Pons (tissue), 1 donor: ENCODE measurements around the gene USP40.

Experiments used
- DNase-seq: peaks from one replicate; pipeline ENCODE4 v3.0.0-alpha.2; 2016; ENCODE audit warnings: low spot score

The USP40 gene

DNA sequence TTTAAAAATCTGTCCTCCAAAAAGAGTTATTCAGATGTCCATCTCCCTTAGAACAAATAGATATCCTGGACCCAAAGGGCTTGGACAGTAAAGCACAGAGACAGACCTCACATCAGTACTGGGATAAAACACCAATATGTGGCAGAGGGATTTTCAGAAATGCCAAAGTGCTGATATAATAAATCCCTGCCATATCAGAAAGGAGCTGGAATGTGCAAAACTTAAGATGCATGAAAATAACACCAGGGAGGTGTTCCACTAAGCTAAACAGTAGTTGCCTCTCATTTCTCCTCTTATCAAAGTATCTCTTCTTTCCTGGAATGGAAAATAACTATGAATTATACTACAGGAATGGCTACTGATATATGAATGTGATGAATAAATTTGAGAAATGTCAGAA is 13.2 kb downstream of the USP40 start:
- DNase-seq: no peak

DNA sequence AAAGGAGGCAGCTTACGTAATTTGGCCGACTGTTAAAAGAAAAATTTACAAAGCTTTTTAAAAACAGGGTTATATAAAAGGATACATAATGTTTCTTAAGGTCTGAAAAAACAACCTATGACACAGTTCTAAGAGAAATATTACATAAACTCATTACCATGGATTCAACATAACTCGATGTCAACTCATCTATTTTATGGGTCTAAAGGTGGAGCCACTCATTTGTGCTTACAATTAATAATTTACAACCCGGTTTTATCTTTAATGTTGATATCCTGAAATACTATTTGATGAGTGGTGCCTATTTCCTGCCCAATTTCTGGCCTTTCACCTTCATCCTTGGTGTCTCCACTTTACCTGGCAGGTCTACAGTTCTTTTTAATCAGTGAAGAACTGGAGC is 15.1 kb downstream of the USP40 start:
- DNase-seq: no peak

DNA sequence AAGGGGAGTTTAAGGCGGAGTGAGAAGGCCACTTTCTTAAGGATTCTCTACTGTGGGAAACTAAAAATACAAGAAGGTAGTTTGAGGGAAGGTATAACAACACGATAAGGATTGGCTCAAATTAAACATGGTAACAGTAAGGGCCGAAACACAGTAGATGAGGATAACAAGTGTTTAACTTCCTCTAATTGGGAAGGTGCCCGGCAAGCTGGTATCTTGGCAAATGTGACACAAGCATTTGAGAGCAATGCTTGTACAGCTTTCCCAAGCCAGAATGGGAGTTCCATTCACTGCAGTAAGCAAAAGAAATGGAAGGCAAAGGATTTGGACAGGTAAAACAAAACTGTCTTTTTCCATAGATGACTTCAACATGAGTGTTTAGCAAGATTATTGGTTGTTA is 19.8 kb downstream of the USP40 start:
- DNase-seq: peak; percentile 5

DNA sequence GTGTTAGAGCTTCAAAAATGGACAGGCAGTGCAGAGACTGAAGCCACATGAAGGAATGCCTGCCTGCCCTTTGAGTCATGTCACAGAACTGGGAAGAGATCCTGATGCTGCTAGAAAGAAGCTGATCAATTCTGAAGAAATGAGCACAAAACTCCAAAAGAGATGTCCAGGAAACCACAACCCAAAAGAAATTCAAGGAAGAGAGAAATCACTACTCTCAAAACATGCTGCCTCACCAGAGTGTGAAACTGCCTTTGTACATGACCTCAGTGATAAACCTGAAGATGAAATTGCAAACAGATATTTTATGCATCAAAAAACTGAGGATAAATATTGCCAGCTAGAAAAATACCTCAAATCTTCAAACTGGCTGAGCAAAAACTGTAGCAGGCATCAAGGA is 20.5 kb downstream of the USP40 start:
- DNase-seq: no peak

DNA sequence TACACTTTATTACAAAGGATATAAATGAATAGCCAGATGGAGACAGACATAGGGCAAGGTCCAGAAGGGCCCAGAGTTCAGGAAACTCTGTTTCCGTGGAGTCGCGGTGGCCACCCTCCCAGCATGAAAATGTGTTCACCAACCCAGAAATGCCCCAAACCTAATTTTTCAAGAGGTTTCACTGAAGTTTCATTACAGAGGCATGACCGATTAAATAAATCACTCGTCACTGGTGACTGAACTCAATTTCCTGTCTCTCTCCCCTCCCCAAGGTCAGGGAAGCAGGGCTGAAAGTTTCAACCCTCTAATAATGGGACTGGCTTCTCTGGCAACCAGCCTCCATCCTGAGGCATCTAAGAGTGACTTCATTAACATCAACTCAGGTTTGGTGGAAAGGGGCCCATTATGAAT is 22.4 kb downstream of the USP40 start:
- DNase-seq: no peak

DNA sequence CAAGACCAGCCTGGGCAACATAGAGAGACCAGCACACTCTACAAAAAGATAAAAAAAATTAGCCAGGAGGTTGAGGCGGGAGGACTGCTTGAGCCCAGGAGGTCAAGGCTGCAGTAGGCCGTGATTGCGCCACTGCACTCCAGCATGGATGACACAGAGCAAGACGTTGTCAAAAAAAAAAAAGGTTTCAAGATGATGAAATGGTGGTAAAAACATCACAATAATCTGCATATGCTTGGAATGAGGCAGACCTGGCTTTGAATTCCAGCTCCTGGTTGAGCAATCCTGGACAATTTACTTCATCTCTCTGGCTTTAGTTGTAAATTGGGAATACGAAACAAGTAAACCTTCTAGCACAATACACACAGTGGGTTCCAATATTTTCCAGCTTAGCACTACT is 24.1 kb downstream of the USP40 start:
- no peak for DNase-seq

DNA sequence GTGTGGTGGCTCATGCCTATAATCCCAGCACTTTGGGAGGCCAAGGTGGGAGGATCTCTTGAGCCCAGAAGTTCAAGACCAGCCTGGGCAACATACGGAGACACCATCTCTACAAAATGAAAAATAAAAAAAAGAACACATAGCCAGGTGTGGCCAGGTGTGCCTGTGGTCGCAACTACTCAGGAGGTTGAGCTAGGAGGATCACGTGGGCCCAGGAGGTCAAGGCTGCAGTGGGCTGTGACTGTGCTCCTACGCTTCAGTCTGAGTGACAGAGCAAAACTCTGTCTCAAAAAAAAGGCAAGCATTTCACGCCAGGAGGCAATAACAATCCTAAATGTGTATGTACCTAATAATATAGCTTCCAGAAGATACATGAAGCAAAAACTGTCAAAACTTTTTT is 27.8 kb downstream of the USP40 start:
- no peak for DNase-seq

DNA sequence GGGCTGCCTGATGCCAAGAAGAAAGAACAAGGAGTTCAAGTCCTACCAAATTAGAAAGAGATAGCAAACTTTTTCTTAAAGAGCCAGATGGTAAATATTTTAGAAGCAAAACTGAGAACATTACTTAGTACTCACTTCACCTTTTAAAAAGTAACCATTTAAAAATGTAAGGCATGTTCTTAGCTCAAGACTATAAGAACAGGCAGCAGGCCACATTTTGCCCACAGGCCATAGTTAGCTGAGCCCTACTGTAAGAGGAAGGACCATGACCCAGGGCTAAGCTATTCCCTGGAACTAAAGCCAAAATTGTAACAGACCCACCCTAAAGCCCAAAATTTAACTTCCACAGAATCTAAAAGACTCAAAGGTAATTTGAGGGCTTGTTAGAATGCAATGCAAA is 31.3 kb downstream of the USP40 start:
- no peak for DNase-seq

DNA sequence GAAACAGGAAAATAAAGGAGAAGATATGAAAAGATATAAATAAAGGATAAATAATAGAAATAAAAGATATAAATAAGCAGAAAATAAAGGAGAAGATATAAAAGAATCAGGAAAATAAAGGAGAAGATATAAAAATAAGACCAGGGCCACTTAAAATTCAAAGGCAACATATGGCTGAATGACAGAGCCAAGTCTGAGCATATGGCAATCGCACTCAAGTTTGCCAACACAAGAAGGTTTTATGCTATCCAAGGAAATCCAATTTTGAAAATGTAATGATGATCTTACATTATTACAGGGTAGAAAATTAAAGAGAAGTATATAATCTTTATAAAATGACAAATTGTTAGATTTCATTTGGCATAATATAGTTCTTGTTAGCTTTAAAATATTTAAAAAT is 33.6 kb downstream of the USP40 start:
- DNase-seq: no peak

DNA sequence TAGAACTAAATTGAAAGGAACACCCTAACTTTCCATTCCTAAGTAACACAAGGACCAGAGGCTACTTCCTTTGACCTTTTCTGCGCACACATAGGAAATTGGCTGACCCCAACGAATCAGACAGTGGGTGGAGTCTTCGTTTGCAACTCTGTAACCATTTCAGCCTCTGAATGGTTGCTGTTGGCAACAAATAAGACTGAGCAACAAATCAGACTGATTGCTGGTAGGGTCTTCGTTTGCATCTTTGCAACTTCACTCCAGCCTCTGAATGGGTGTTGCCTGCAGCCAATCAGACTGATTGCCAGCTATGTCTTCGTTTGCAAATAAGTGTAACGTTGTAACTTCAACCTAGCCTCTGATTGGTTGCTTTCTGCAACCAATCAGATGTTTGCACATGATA is 34.6 kb downstream of the USP40 start:
- DNase-seq: no peak

DNA sequence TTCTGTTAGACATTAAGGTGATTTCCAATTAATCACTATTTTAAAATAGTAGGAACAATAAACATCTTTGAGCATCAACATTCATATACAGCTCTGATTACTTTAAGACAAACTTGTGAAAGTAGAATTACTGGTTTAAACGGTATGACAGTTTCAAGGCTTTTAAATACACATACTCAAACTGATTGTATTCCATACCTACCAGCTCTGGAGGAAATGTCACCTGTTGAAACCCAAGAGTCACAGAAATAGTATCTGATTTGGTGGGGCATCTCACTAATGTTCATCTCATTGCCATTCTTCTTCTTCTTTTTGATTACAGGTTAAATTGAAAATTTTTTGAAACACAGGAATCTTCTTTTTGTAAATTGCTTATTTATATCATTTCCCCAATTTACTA is 36.2 kb downstream of the USP40 start:
- DNase-seq: no peak

DNA sequence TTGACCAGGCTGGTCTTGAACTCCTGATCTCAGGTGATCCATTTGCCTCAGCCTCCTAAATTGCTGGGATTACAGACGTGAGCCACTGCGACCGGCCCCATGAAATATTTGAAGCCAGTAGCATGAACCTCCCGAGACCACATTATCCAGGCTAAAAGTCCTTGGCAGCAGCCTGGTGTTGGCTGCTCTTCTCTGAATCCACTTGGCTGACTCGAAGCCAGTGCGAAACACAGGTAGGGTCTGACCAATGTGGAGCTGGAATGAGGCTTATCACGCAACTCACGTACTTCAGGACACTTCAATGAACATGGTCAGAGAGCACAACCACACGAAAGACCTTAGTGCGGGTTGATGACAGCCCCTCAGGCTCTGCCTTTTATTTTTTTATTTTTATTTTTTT is 38.4 kb downstream of the USP40 start:
- no peak for DNase-seq

DNA sequence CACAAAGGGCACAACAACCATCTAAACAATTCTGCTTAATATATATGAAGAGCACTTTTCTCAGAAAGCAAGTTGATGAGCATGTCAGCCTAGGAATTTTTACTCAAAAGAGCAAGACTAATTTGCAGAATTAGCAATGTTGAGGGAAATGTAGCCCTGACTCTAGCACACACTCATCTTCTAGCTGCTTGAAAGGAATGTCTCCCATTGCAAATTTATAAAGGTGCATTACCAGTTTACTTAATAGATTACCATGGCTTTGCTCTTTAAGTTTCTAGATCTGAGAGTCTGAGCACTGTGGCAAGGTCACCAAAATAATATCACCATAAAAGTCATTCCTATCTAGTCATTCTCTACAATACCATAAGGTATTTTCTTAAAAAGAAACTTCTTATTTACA is 40.8 kb downstream of the USP40 start:
- DNase-seq: no peak

DNA sequence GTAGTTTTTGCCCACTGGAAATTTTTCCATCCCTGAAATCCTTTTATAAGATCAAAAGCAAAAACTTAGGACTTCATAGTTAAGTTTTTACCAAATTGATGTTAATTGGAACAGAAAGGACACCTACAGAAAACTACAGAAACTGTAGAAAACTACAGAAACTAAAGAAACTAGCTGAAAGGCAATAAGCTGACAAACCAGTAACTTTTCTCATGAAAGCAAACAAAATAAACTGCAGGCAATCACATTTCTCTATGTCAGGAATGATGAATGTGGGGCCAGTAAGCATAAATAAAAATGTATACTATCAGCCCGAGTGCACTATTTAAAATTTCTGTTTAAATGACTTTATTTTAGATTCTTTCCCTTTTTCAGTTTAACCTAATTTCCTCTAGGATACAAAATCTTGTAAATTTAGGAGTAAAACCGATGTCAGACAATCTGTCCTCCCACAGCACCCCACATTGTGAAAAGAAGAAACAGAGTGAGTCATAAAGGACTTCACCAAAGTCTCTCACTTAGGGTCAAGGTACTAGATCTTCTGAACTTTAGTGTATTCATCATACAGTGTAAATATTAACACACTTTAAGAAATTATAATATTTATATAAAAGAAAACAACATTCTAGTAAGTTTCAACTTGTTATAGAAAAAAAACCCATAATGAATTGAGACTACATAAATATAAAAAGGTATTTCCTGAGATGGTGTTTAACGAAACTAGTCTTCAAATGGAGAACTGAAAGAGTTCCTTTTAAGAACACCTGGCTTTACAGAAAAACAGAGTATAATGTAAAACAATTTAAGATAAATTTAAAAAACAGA is 46.6 kb downstream of the USP40 start:
- no peak for DNase-seq

DNA sequence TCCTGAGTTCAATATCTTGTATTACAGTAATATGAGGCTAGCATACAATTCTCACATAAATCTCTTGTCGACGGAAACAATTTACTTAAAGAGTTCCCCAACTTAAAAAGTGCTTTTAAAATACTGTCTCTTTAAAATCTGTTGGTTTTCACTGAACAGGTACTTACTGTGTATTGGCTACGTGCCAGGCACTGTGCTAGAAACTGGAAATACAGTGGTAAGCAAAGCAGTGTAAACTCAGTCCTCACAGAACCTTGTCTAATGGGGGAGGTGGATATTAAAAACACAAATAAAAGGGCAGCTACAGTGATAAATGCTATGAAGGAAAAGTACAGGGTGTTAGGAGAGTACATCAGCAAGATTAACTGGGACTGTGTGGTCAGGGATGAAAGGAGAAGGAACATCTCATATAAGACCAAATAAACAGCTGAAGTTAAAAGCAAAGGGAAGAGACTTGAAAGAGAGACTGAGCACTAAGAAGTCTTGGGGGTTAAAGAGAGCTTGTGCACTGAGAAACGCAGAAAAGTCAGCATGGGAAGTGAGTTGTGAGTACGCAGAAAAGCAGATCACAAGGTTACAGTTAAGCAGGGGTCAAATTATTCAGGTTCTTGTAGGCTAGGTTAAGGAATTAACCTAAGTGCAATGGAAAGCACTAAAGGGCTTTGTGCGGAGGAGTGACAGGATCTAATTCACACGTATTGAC is 52.5 kb downstream of the USP40 start:
- no peak for DNase-seq

DNA sequence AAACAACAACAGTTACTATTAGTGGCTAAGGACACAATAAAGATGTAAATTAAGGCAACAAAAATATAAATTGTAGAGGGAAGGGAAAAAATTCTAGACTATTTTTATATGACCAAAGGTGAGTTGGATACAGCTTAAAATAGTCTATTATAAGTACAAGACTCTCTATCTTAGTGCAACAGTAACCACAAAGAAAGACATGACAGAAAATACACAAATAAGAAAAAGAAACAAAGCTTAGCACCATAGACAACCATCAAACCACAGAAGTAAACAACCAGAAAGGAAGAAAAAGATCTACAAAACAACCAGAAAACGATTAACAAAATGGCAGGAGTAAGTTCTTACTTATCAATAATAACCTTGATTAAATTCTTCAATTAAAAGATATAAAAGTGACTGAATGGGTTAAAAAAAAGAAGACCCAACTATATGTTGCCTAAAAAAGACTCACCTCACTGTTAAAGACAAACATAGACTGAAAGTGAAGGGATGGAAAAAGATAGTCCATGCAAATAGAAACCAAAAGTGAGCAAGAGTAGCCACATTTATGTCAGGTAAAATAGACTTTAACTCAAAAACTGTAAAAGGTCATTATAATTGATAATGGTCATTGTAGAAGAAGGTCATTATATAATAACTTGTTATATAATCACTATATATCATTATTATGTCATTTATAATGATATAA is 62.5 kb downstream of the USP40 start:
- no peak for DNase-seq

DNA sequence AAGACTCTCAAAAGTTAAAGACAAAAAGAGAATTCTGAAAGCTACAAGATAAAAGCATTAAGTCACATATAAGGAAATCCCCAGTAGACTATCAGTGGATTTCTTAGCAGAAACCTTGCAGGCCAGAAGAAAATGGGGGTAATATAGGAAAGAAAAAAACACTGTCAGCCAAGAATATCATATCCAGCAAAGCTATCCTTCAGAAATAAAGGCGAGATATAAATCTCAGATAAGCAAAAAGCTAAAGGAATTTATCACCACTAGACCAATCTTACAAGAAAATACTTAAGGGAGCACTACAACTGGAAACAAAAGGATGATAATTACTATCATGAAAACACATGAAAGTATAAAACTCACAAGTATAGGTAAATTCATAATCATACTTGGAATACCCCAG is 63.1 kb downstream of the USP40 start:
- no peak for DNase-seq

DNA sequence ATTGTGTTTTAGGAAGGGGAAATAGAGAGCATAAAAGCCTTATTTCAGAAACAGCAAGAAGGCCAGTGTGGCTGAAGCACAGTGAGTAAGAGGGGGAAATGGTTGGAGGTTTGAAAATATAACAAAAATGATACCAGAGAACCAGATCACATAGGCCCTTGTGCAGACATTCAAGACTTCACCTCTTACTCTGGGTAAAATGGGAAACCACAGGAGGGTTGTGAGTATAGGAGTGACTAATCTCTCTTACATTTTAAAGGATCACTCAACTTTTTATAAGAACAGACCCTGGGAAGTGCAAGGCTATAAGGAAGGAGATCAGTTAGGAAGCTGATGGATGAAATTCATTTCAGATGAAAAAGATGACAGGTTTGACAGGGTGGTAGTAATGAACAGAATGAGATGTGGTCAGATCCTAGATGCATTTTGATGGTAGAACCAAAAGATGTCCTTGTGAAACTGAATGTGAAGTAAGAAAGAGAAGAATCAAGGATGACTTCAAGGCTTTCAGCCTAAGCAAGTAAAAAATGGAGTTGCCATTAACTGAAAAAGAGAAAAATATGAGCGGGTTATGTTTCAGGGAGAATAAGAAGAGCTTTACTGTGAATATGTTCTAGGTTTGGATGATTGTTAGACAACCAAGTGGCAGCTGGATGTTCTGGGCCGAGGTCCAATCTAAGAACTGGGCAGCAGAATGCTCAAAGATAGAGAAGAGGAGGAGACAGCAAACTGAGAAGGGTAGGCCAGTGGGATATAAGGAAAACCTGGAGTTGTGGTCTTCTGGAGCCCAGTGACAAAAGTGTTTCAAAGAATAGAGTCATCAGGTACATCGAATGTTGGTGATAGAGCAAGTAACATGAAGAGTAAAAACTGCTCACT is 65.1 kb downstream of the USP40 start:
- DNase-seq: peak; percentile 46

DNA sequence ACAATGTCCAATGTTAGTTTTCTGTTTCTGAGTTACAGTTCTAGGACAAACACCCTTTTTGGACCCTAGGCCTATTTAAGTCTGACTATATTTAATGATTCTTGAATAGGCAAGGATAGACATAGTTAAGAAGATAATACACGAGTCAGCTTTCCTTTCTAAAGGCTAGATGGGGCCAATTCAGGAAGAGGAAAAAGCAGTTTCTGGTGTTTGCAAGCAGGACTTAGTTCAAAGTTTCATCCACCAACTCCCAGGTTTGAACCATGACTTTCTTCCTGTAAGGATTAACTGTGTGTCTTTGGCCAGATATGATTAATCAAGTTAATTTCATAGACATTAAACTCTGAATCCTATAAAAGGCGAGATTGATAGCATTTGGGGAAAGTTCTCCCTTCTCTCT is 66.7 kb downstream of the USP40 start:
- DNase-seq: no peak

DNA sequence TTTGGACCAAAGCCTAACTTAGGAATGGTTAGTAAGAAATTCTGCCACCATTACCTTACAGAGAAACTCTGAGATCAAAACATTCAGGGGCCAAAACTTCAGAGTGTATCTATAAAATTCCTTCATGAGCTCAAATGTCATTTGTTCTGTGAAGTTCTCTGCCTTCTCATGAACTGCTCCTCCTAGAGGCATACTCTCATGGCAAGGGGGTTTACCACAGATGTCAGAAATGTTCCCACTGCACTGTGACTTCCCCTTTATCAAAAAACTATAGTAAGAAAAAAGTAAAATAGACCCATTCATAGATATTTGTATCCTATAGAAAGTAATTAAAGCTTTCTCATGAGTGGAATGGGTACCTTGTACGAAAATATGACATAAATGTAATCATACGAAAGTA is 68.5 kb downstream of the USP40 start:
- no peak for DNase-seq

DNA sequence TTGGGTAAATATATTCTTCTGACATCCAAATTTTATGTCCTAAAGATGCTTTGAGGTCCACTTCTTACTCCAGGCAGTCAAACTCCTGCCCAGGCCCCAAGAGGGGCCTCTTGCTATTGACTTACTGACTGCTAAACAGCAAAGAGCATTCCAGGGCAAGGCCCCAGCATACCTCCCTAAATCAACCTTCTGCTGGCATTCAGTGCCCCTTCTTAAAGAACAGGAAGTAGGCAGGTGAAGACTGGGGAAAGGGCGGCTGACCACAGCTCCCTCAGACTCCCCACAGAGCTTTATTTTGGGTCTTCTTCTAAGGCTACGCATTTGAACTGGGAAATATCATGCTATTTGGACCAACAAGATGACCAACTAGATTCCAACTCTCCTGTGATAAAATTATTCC is 68.9 kb downstream of the USP40 start:
- no peak for DNase-seq
